Measurements from ENCODE around the gene ASB10.

Gene ASB10

DNA sequence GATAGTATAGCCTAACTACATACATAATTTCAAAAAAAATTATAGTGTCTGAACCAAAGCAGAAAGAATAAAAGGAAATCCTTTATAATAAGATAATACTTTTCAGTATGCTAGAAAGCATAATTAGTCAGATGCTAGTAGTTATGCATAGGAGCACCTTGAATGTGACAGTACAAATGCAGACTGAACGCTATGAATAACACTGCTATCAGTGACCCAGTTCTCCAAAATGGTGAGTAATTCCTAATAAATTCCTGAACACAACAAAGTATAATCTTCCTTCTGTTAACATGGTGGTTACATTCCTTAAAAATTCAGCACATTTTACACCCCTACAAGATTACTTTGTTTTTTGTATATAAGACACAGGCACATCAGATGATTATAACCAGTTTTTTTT is 44.0 kb upstream of the ASB10 start:
- TF ChIP-seq, protein P1, sequence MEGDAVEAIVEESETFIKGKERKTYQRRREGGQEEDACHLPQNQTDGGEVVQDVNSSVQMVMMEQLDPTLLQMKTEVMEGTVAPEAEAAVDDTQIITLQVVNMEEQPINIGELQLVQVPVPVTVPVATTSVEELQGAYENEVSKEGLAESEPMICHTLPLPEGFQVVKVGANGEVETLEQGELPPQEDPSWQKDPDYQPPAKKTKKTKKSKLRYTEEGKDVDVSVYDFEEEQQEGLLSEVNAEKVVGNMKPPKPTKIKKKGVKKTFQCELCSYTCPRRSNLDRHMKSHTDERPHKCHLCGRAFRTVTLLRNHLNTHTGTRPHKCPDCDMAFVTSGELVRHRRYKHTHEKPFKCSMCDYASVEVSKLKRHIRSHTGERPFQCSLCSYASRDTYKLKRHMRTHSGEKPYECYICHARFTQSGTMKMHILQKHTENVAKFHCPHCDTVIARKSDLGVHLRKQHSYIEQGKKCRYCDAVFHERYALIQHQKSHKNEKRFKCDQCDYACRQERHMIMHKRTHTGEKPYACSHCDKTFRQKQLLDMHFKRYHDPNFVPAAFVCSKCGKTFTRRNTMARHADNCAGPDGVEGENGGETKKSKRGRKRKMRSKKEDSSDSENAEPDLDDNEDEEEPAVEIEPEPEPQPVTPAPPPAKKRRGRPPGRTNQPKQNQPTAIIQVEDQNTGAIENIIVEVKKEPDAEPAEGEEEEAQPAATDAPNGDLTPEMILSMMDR (IDR thresholded peaks at IDR 0.05) = no peak

DNA sequence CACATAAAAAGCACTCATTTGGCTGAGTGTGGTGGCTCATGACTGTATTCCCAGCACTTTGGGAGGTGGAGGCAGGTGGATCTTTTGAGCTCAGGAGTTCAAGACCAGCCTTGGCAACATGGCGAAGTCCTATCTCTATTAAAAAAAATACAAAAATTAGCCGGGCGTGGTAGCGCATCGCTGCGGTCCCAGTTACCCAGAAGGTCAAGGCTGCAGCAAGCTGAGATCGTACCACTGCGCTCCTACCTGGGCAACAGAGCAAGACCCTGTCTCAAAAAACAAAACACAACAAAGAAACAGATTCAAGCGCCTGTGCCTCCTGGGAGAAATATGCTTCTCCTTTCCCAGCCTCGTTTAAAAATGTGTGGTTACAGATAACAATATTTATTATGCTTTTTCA is 42.2 kb upstream of the ASB10 start:
- TF ChIP-seq, protein P1 (IDR thresholded peaks at IDR 0.05) = no peak

DNA sequence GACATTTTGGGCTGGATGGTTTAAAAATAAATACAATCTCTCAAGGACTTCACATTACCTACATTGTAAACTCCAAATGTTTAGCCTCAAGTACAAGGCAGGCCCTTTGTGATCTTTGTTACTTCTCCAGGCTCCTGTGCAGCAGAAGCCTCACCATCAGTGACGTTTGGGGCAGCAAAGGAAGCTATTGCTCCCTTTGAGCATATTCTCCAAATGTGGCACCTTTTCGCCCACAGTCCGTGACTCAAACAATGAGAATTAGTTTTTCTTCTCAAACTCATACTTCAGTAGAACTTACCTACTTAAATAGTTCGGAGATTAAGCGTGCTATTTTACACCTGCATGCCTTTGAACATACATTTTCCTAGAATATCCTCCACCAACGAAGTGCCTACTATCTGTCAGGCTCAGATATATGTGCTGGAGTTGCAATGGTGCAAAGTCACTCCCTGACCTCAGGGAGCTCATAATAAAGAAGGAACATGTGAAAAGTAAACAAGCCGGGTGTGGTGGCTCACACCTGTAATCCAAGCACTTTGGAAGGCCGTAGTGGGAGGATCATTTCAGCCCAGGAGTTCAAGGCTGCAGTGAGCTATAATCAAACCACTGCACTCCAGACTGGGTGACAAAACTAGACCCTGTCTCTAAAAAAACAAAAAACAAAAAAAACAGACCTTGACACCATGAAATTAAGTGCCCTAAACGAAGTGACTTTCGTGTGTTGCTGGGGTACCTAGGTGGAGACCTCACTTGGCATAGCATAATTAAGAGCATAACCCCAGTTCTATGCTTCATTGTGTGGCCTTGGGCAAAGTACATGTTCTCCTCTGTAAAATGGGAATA is 41.2 kb upstream of the ASB10 start:
- TF ChIP-seq, protein P1 (IDR thresholded peaks at IDR 0.05) = no peak

DNA sequence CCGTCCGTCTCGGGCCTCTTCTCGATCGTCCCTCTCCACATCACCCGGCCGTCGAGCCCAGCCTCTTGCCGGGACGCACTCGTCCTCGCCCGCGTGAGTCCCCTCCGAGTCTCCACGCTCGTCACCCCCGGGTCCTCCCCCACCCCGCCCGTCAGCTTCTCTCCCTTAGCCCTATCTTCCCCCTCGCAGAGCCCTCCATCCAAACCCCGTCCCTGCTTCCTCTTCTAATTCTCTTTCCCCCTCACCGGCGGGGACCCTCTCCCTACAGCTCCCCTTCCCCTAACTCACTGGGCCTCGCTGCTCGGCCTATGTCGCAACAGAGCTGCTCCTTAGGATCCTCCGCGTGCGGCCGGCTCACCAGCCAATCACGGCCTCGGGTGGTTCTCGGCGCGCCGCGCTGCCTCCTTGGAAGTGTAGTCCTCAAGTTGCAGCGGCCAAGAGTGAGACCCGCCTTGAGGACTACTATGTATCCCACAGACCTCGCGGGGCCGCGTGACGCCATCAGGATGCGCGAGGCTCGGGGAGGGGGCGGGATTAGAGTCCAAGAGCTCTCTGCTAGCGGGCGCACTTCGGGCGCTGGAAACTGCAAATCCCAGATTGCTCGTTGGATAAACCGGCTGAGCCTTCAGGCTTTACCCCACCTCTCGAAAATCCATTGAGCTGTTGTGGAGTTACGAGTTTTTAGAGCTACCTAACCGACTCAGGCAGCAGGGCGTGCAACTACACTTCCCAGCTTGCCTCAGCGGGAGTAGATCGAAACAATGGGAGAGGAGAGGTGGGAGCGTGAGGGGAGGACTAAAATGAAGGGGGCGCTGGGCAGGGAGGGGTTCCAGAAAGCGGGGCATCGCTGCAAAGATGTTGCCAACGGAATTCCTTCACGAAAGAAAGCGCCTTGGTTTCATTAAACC is 40.1 kb upstream of the ASB10 start, which contains the start of gene ABCF2:
ABCF2 (minus strand) TSS at position 331 of the 908 bp plus-strand sequence. CDS start 747 bp downstream, outside the sequence.
- TF ChIP-seq, protein P1 (IDR thresholded peaks at IDR 0.05) = no peak

DNA sequence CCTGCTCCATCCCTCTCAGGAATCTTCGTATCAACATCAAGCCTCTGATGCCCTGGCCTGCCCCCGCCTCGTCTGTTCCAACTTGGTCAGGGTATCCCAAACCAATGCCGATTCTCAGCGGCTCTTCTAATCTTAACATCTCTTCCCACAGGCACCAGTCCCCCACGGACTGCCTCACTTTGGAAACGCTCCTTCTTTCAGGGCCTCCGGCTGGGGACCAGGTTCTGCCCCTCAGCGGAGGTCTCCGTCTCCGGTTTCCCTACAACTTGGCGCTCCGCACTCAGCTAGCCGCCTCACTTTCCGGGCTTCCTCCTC is 39.5 kb upstream of the ASB10 start:
- TF ChIP-seq, protein P1 (IDR thresholded peaks at IDR 0.05) = no peak

GRCh38 chr7:151225948-151226510 is 39.0 kb upstream of the ASB10 start:
- TF ChIP-seq, protein P1 (IDR thresholded peaks at IDR 0.05) = no peak

DNA sequence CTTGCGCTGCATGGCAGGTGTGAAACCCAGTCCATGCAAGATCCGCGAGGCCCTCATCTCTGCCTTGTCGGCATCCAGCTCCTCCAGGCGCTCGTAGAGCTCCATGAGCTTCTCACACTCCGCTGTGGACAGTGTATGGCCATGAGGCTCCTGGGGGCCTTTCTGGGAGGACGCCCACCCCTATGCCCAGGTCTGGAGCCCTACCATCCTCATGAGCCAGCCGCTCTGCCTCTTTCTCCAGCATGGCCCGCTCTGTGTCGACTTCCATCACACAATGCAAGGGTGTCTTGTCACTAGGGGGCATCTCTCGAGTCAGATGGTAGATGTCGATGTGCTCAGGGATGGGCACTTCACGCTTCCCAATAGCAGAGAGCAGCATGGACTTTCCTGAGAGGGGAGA is 36.7 kb upstream of the ASB10 start:
- TF ChIP-seq, protein P1 (IDR thresholded peaks at IDR 0.05) = no peak

Measured in LNCAP (cell line).